Calu3 (cell line): ENCODE measurements around the gene PPARG. TPM values are rescaled to one million over a fixed set of nuclear protein-coding genes. Genes with fewer than 3 reads are reported as not detected.

Experiments
- BruUV-seq: library from RNA; stranded (reverse); fragments of 400-500 nt; replicated peaks from 2 replicates; lab custom pipeline; 2021; lab: Mats Ljungman, UMichigan
- CTCF ChIA-PET: fragments of 300-600 bp; sonication (Branson Sonifier 250); formaldehyde crosslinking; loops from one replicate; lab custom pipeline; 2022; ENCODE audit warnings: antibody characterized with exemption; lab: Charles Lee
- DNase-seq: peaks from one replicate; pipeline ENCODE4 v3.0.0; 2022
- H3K27ac Mint-ChIP-seq: one replicate; pipeline ENCODE4 v1.8.0; 2022; ENCODE audit warnings: mixed read lengths; ENCODE audit not compliant: unreplicated experiment
- H3K27me3 Mint-ChIP-seq: one replicate; pipeline ENCODE4 v1.8.0; 2022; ENCODE audit warnings: mixed read lengths; ENCODE audit not compliant: unreplicated experiment
- H3K36me3 Mint-ChIP-seq: one replicate; pipeline ENCODE4 v1.8.0; 2022; ENCODE audit warnings: mild to moderate bottlenecking, moderate library complexity, mixed read lengths; ENCODE audit not compliant: insufficient read depth, unreplicated experiment
- H3K4me1 Mint-ChIP-seq: one replicate; pipeline ENCODE4 v1.8.0; 2022; ENCODE audit warnings: mild to moderate bottlenecking, low read depth, mixed read lengths; ENCODE audit not compliant: unreplicated experiment
- H3K4me3 Mint-ChIP-seq: one replicate; pipeline ENCODE4 v1.8.0; 2022; ENCODE audit warnings: mild to moderate bottlenecking, low read depth, moderate library complexity, mixed read lengths; ENCODE audit not compliant: unreplicated experiment
- H3K9me3 Mint-ChIP-seq: one replicate; pipeline ENCODE4 v1.8.0; 2022; ENCODE audit warnings: low read depth, mixed read lengths; ENCODE audit not compliant: unreplicated experiment
- CTCF ChIP-seq: fragments of 200-600 bp; IDR thresholded peaks from one replicate; pipeline ENCODE4 v1.8.0; 2022; ENCODE audit warnings: antibody characterized with exemption; ENCODE audit not compliant: unreplicated experiment
- intact Hi-C: fragments of 100-400 bp; cut with micrococcal nuclease; formaldehyde crosslinking; loops from one replicate; pipeline ENCODE4 v1.10.0; 2022; ENCODE audit not compliant: unreplicated experiment
- total RNA-seq: library from RNA; stranded (reverse); gene quantifications from 2 replicates; pipeline ENCODE4 v1.2.3, GENCODE V29; 2022

The PPARG gene
- total RNA-seq, 1 experiment from 2014 or later = 85.8 TPM

GRCh38 chr3:12367346-12367745 lies 78.5 kb downstream of the PPARG start:
- Mint-ChIP-seq H3K27me3 (no peaks in the 10 kb centered on the region), H3K36me3 (peaks cover 6% of the 10 kb centered on the region), H3K4me1 (peaks cover 29% of the 10 kb centered on the region), H3K9me3 (peaks cover 2% of the 10 kb centered on the region), H3K4me3 (no peak overlapping the region), H3K27ac (no peak overlapping the region)
- CTCF ChIA-PET = interaction anchor here (0.6 to 0.9 kb wide), 2 partner anchors 11 to 381 kb away, joined by 3 to 6 read pairs; no protein-coding TSS in a partner anchor
- DNase-seq = no peak
- TF ChIP-seq CTCF = no peak
- BruUV-seq = no TSS peak
- intact Hi-C loops = no loop called here

- Mint-ChIP-seq H3K27ac (no peak overlapping the region), H3K4me3 (no peak overlapping the region), H3K36me3 (peaks cover 6% of the 10 kb centered on the region), H3K27me3 (no peaks in the 10 kb centered on the region), H3K4me1 (peaks cover 28% of the 10 kb centered on the region), H3K9me3 (peaks cover 2% of the 10 kb centered on the region)
- no peak for DNase-seq
- CTCF ChIA-PET = interaction anchor here (1.0 kb wide), 1 partner anchor 19 kb away, joined by 3 read pairs; no protein-coding TSS in a partner anchor
- no peak for TF ChIP-seq CTCF
- intact Hi-C loops = no loop called here
- BruUV-seq = no TSS peak
These were observed 80.2 kb downstream of the PPARG start for GRCh38 chr3:12369029-12369428.

GRCh38 chr3:12369598-12369997 lies 80.7 kb downstream of the PPARG start:
- Mint-ChIP-seq H3K36me3 (peaks cover 6% of the 10 kb centered on the region), H3K27me3 (no peaks in the 10 kb centered on the region), H3K4me3 (no peak overlapping the region), H3K4me1 (peaks cover 25% of the 10 kb centered on the region), H3K9me3 (peaks cover 2% of the 10 kb centered on the region), H3K27ac (peak overlapping the region; percentile 31)
- CTCF ChIA-PET = no interaction called here
- intact Hi-C loops = no loop called here
- DNase-seq = no peak
- no TSS peak for BruUV-seq
- no peak for TF ChIP-seq CTCF

GRCh38 chr3:12370758-12371157 lies 81.9 kb downstream of the PPARG start:
- no peak for DNase-seq
- intact Hi-C loops = no loop called here
- no peaks in the 10 kb centered on the region for H3K27me3 Mint-ChIP-seq
- BruUV-seq = no TSS peak
- H3K4me1 Mint-ChIP-seq = peaks cover 33% of the 10 kb centered on the region
- CTCF ChIA-PET = no interaction called here
- TF ChIP-seq CTCF = no peak
- H3K9me3 Mint-ChIP-seq = peaks cover 2% of the 10 kb centered on the region
- peaks cover 6% of the 10 kb centered on the region for H3K36me3 Mint-ChIP-seq
- no peak overlapping the region for H3K4me3 Mint-ChIP-seq
- H3K27ac Mint-ChIP-seq = no peak overlapping the region
